ENCODE results near the gene ADM2.
"Not testable (repeated sequence)": the region's sequence is repeated elsewhere in the genome, so short reads cannot be mapped to it uniquely, and the experiment has no call there.

The ADM2 gene

GRCh38 chr22:50525858-50526107, 44.4 kb downstream of the ADM2 start:
- no peak for DNase-seq (ENCODE audit: low read depth)

GRCh38 chr22:50526108-50526833, 44.9 kb downstream of the ADM2 start:
- DNase-seq (ENCODE audit: low read depth): peak; percentile 69

GRCh38 chr22:50526834-50527801, 45.8 kb downstream of the ADM2 start:
- DNase-seq (ENCODE audit: low read depth): no peak

- no peak for DNase-seq (ENCODE audit: low read depth)
These were observed 46.8 kb downstream of the ADM2 start for GRCh38 chr22:50527921-50528681.

GRCh38 chr22:50528682-50529415, 47.5 kb downstream of the ADM2 start:
- DNase-seq (ENCODE audit: low read depth): no peak

GRCh38 chr22:50529416-50529896, 48.1 kb downstream of the ADM2 start:
- DNase-seq (ENCODE audit: low read depth): no peak

GRCh38 chr22:50529897-50530579, 48.7 kb downstream of the ADM2 start, which contains the start of gene TYMP:
TYMP (minus strand) TSS chr22:50530012; CDS start chr22:50529709, 303 bp downstream.
- DNase-seq (ENCODE audit: low read depth): no peak

GRCh38 chr22:50530580-50530876, 49.2 kb downstream of the ADM2 start:
- DNase-seq (ENCODE audit: low read depth): no peak

GRCh38 chr22:50530877-50531545, 49.7 kb downstream of the ADM2 start:
- DNase-seq (ENCODE audit: low read depth): peak; percentile 75

- no peak for DNase-seq (ENCODE audit: low read depth)
These were observed 50.2 kb downstream of the ADM2 start for GRCh38 chr22:50531546-50531961.

GRCh38 chr22:50531962-50532674, 50.8 kb downstream of the ADM2 start:
- no peak for DNase-seq (ENCODE audit: low read depth)

- no peak for DNase-seq (ENCODE audit: low read depth)
These were observed 51.8 kb downstream of the ADM2 start for GRCh38 chr22:50532824-50533796.

- DNase-seq (ENCODE audit: low read depth): not testable (repeated sequence)
These were observed 52.7 kb downstream of the ADM2 start for GRCh38 chr22:50533856-50534711.

GRCh38 chr22:50535113-50535512, 53.8 kb downstream of the ADM2 start:
- DNase-seq (ENCODE audit: low read depth): no peak
